ENCODE results near the gene ZNF316. TPM values are rescaled to one million over a fixed set of nuclear protein-coding genes. Genes with fewer than 3 reads are reported as not detected.
"Not testable (repeated sequence)": the region's sequence is repeated elsewhere in the genome, so short reads cannot be mapped to it uniquely, and the experiment has no call there.

The ZNF316 gene
- polyA plus RNA-seq, 2 donors, result 11.9 to 21.1 TPM

DNA sequence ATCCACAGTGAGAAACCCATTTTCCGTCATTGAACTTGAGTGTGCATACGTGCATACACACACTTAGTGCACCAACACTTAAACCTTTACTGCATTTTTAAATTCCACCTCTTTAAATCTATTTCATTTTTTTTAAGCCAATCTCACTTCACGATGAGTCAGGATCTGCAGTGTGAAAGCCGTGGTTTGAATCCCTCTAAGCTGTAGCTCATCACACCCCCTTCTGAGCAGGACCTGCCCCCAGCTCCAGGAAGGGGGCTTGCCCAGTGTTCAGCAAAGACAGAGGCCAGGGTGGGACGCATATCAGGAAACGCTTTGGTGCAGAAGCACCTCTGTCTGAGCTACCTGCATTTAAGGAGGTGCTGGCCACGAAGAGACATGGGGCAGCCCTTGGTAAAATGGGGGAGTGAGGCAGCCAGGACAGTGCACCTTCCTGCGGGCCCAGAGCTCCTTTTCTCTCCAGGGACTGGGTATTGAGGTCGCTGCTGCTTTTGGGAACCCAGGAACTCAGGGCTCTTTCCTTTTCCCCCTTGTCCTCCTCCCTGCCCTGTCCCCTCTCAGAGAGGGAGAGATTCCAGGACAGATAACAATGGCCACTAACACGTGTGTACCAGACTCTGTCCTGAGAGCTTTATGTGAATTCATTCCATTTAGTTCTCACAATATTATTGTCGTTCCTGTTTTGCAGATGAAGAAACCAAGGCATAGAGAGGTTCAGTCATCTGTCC lies 21.7 kb downstream of the ZNF316 start:
- Histone ChIP-seq H3K27me3 (ENCODE audit: control insufficient read depth in 1 of 2, insufficient read depth in 2 of 2, low read length in 2 of 2) (no peaks in the 10 kb centered on the region), H3K9me3 (ENCODE audit: control insufficient read depth in 2 of 2, insufficient read depth in 1 of 2, low read depth in 1 of 2, low read length in 1 of 2) (peaks cover 0 to 3% of the 10 kb centered on the region in 2 donors), H3K27ac (ENCODE audit: low read depth in 2 of 2, low read length in 1 of 2) (no peak overlapping the region), H3K4me1 (ENCODE audit: control insufficient read depth in 2 of 2, insufficient read depth in 2 of 2, low read length in 1 of 2) (peaks cover 2 to 3% of the 10 kb centered on the region in 2 donors), H3K4me3 (ENCODE audit: low read depth in 1 of 2, low read length in 2 of 2) (no peak overlapping the region), H3K36me3 (ENCODE audit: control insufficient read depth in 2 of 2, insufficient read depth in 2 of 2, low read length in 1 of 2) (peaks cover 0 to 12% of the 10 kb centered on the region in 2 donors)
- 27 to 30% methylated on average over 11 of the region's 11 CpGs for WGBS, 2 donors

DNA sequence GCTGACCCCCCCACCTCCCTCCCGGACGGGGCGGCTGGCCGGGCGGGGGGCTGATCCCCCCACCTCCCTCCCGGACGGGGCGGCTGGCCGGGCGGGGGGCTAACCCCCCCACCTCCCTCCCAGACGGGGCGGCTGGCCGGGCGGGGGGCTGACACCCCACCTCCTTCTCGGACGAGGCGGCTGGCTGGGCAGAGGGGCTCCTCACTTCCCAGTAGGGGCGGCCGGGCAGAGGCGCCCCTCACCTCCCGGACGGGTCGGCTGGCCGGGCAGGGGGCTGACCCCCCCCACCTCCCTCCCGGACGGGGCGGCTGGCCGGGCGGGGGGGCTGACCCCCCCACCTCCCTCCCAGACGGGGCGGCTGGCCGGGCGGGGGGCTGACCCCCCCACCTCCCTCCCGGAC lies 33.7 kb downstream of the ZNF316 start:
- not testable (repeated sequence) for H3K9me3 ChIP-seq (ENCODE audit: control insufficient read depth in 2 of 2, insufficient read depth in 1 of 2, low read depth in 1 of 2, low read length in 1 of 2); H3K36me3 ChIP-seq (ENCODE audit: control insufficient read depth in 2 of 2, insufficient read depth in 2 of 2, low read length in 1 of 2); H3K27ac ChIP-seq (ENCODE audit: low read depth in 2 of 2, low read length in 1 of 2); H3K4me1 ChIP-seq (ENCODE audit: control insufficient read depth in 2 of 2, insufficient read depth in 2 of 2, low read length in 1 of 2); H3K4me3 ChIP-seq (ENCODE audit: low read depth in 1 of 2, low read length in 2 of 2); H3K27me3 ChIP-seq (ENCODE audit: control insufficient read depth in 1 of 2, insufficient read depth in 2 of 2, low read length in 2 of 2)
- 93 to 96% methylated on average over 12 to 26 of the region's 34 CpGs for WGBS, 2 donors

DNA sequence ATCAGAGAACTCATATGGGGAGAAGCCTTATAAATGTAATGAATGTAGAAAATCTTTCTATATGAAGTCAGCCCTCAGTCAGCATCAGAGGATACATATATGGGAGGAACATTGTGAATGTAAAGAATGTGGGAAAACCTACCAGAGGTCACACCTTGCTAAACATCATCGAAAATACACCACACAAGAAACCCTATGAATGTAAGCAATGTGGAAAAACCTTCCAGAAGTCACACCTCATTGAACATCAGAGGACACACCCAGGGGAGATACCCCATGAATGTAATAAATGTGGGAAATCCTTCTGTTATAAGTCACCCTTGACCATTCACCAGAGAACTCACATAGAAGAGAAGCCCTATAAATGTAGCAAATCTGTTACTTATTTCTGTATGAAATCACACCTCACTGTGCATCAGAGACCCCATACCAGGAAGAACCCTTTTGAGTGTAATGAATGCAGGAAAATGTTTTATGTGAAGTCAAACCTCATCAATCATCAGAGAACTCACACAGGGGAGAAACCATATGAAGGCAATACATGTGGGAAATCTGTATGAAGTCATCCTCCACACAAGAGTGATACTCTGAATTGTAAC lies 38.8 kb downstream of the ZNF316 start:
- no peaks in the 10 kb centered on the region for H3K27me3 ChIP-seq (ENCODE audit: control insufficient read depth in 1 of 2, insufficient read depth in 2 of 2, low read length in 2 of 2)
- H3K4me3 ChIP-seq (ENCODE audit: low read depth in 1 of 2, low read length in 2 of 2), result no peak overlapping the region
- 93 to 95% methylated on average over 1 of the region's 1 CpG for WGBS, 2 donors
- H3K27ac ChIP-seq (ENCODE audit: low read depth in 2 of 2, low read length in 1 of 2), result no peak overlapping the region
- H3K36me3 ChIP-seq (ENCODE audit: control insufficient read depth in 2 of 2, insufficient read depth in 2 of 2, low read length in 1 of 2), result no peaks in the 10 kb centered on the region
- H3K9me3 ChIP-seq (ENCODE audit: control insufficient read depth in 2 of 2, insufficient read depth in 1 of 2, low read depth in 1 of 2, low read length in 1 of 2), result peaks cover 4 to 14% of the 10 kb centered on the region in 2 donors
- H3K4me1 ChIP-seq (ENCODE audit: control insufficient read depth in 2 of 2, insufficient read depth in 2 of 2, low read length in 1 of 2), result no peaks in the 10 kb centered on the region

DNA sequence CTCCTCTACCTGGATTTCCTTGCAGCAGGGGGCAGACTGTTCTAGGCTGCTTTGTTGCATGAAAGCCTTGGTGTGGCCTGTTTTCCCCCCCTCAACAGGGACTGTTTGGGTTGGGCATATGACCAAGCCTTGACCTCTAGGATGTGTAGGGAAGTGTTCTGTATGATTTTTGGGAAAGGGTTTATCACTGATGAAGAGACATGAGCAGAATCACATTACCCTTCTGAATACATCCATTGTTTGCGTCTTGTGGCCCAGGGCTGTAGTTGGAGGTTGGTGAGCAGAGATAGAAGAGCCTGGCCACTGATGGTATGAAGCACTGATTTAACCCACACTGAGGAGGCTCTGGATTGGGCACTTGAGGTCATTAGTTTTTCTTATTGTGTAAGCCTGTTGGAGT lies 43.0 kb downstream of the ZNF316 start:
- no peak overlapping the region for H3K27ac ChIP-seq (ENCODE audit: low read depth in 2 of 2, low read length in 1 of 2)
- no peaks in the 10 kb centered on the region for H3K36me3 ChIP-seq (ENCODE audit: control insufficient read depth in 2 of 2, insufficient read depth in 2 of 2, low read length in 1 of 2)
- no peak overlapping the region for H3K4me3 ChIP-seq (ENCODE audit: low read depth in 1 of 2, low read length in 2 of 2)
- 92 to 96% methylated on average over 1 of the region's 1 CpG for WGBS, 2 donors
- no peaks in the 10 kb centered on the region for H3K27me3 ChIP-seq (ENCODE audit: control insufficient read depth in 1 of 2, insufficient read depth in 2 of 2, low read length in 2 of 2)
- H3K9me3 ChIP-seq (ENCODE audit: control insufficient read depth in 2 of 2, insufficient read depth in 1 of 2, low read depth in 1 of 2, low read length in 1 of 2), result peaks cover 23 to 25% of the 10 kb centered on the region in 2 donors
- no peaks in the 10 kb centered on the region for H3K4me1 ChIP-seq (ENCODE audit: control insufficient read depth in 2 of 2, insufficient read depth in 2 of 2, low read length in 1 of 2)

DNA sequence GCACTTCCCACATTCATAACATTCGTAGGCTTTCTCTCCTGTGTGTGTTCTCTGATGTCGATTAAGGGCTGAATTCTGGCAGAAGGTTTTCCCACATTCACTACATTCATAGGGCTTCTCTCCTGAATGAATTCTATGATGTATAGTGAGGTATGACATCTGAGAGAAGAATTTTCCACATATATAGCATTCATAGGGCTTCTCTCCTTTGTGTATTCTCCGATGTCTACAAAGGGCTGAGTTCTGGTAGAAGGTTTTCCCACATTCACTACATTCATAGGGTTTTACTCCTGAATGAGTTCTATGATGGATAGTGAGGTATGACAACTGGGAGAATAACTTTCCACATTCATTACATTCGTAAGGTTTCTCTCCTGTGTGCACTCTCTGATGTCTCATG lies 54.0 kb downstream of the ZNF316 start:
- WGBS, 2 donors, result 98 to 99% methylated on average over 4 of the region's 4 CpGs
- H3K4me1 ChIP-seq (ENCODE audit: control insufficient read depth in 2 of 2, insufficient read depth in 2 of 2, low read length in 1 of 2), result no peaks in the 10 kb centered on the region
- H3K27me3 ChIP-seq (ENCODE audit: control insufficient read depth in 1 of 2, insufficient read depth in 2 of 2, low read length in 2 of 2), result no peaks in the 10 kb centered on the region
- H3K36me3 ChIP-seq (ENCODE audit: control insufficient read depth in 2 of 2, insufficient read depth in 2 of 2, low read length in 1 of 2), result peaks cover 35 to 40% of the 10 kb centered on the region in 2 donors
- no peak overlapping the region for H3K27ac ChIP-seq (ENCODE audit: low read depth in 2 of 2, low read length in 1 of 2)
- peaks cover 19 to 34% of the 10 kb centered on the region in 2 donors for H3K9me3 ChIP-seq (ENCODE audit: control insufficient read depth in 2 of 2, insufficient read depth in 1 of 2, low read depth in 1 of 2, low read length in 1 of 2)
- H3K4me3 ChIP-seq (ENCODE audit: low read depth in 1 of 2, low read length in 2 of 2), result peak overlapping the region in 1 of 2 donors; percentile 29

DNA sequence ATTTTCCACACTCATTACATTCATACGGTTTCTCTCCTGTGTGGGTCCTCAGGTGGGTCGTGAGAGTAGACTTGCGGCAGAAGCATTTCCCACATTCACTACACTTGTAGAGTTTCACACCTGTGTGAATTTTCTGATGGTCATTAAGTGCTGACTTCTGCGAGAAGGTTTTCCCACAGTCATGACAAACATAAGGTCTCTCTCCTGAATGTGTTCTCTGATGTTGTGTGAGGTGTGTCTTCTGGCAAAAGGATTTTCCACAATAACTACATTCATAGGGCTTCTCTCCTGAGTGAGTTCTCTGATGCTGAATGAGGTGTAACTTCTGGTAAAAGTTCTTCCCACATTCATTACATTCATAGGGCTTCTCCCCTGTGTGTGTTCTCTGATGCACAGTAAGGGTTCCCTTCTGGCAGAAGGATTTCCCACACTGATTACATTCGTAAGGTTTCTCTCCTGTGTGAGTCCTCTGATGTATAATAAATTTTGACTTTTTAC lies 54.5 kb downstream of the ZNF316 start:
- WGBS, 2 donors, result 98 to 99% methylated on average over 5 of the region's 5 CpGs
- Histone ChIP-seq H3K4me1 (ENCODE audit: control insufficient read depth in 2 of 2, insufficient read depth in 2 of 2, low read length in 1 of 2) (no peaks in the 10 kb centered on the region), H3K27ac (ENCODE audit: low read depth in 2 of 2, low read length in 1 of 2) (no peak overlapping the region), H3K4me3 (ENCODE audit: low read depth in 1 of 2, low read length in 2 of 2) (peak overlapping the region in 1 of 2 donors; percentile 29), H3K9me3 (ENCODE audit: control insufficient read depth in 2 of 2, insufficient read depth in 1 of 2, low read depth in 1 of 2, low read length in 1 of 2) (peaks cover 19 to 37% of the 10 kb centered on the region in 2 donors), H3K36me3 (ENCODE audit: control insufficient read depth in 2 of 2, insufficient read depth in 2 of 2, low read length in 1 of 2) (peaks cover 40 to 45% of the 10 kb centered on the region in 2 donors), H3K27me3 (ENCODE audit: control insufficient read depth in 1 of 2, insufficient read depth in 2 of 2, low read length in 2 of 2) (no peaks in the 10 kb centered on the region)

DNA sequence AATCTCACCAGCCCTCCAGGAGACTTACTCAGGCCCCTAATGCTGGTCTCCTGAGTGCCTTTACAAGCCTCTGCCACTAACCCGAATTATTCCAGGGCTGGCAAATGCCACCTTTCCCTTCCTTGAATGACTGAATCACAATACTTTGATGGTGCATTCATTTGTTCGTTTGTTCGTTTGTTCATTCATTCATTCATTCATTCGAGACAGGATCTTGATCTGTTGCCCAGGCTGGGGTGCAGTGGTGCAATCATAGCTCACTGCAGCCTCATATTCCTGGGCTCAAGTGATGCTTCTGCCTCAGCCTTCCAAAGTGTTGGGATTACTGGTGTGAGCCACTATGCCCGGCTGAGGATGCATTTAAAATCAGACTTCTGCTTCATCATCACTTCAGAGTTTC lies 63.7 kb downstream of the ZNF316 start:
- Histone ChIP-seq H3K36me3 (ENCODE audit: control insufficient read depth in 2 of 2, insufficient read depth in 2 of 2, low read length in 1 of 2) (peaks cover 39 to 44% of the 10 kb centered on the region in 2 donors), H3K9me3 (ENCODE audit: control insufficient read depth in 2 of 2, insufficient read depth in 1 of 2, low read depth in 1 of 2, low read length in 1 of 2) (peaks cover 5 to 32% of the 10 kb centered on the region in 2 donors), H3K27ac (ENCODE audit: low read depth in 2 of 2, low read length in 1 of 2) (no peak overlapping the region), H3K4me1 (ENCODE audit: control insufficient read depth in 2 of 2, insufficient read depth in 2 of 2, low read length in 1 of 2) (peaks cover 5 to 10% of the 10 kb centered on the region in 2 donors), H3K27me3 (ENCODE audit: control insufficient read depth in 1 of 2, insufficient read depth in 2 of 2, low read length in 2 of 2) (no peaks in the 10 kb centered on the region), H3K4me3 (ENCODE audit: low read depth in 1 of 2, low read length in 2 of 2) (no peak overlapping the region)
- 97 to 98% methylated on average over 5 of the region's 5 CpGs for WGBS, 2 donors

DNA sequence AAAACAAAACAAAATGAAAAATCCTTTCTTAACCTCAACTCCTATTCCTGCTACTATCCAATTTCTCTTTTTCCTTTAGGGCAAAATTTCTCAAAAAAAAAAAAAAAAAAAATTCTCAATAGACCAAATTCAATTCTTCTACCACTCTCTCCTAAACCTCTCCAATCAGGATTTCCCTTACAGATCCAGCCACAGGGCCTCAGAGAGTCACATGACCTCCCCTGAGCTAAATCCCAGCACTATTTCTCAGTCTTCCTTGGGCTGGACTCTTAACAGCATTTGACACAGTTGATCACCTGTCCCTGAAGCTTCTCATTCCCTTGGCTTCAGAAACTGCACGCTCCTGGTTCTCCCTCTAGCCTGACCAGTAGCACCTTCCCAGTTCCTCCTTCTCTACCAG lies 64.7 kb downstream of the ZNF316 start:
- Histone ChIP-seq H3K4me1 (ENCODE audit: control insufficient read depth in 2 of 2, insufficient read depth in 2 of 2, low read length in 1 of 2) (peaks cover 5 to 10% of the 10 kb centered on the region in 2 donors), H3K4me3 (ENCODE audit: low read depth in 1 of 2, low read length in 2 of 2) (no peak overlapping the region), H3K27ac (ENCODE audit: low read depth in 2 of 2, low read length in 1 of 2) (no peak overlapping the region), H3K27me3 (ENCODE audit: control insufficient read depth in 1 of 2, insufficient read depth in 2 of 2, low read length in 2 of 2) (no peaks in the 10 kb centered on the region), H3K36me3 (ENCODE audit: control insufficient read depth in 2 of 2, insufficient read depth in 2 of 2, low read length in 1 of 2) (peaks cover 30 to 38% of the 10 kb centered on the region in 2 donors), H3K9me3 (ENCODE audit: control insufficient read depth in 2 of 2, insufficient read depth in 1 of 2, low read depth in 1 of 2, low read length in 1 of 2) (peaks cover 5 to 27% of the 10 kb centered on the region in 2 donors)
- WGBS, 2 donors, result 100% methylated on average over 1 of the region's 1 CpG
